ENCODE data around the gene SMIM33. TPM values are rescaled to one million over a fixed set of nuclear protein-coding genes. Genes with fewer than 3 reads are reported as not detected.

SMIM33 gene
- total and polyA plus RNA-seq, 8 donors = 0.13 to 0.87 (median 0.46) TPM; not detected in 5

DNA sequence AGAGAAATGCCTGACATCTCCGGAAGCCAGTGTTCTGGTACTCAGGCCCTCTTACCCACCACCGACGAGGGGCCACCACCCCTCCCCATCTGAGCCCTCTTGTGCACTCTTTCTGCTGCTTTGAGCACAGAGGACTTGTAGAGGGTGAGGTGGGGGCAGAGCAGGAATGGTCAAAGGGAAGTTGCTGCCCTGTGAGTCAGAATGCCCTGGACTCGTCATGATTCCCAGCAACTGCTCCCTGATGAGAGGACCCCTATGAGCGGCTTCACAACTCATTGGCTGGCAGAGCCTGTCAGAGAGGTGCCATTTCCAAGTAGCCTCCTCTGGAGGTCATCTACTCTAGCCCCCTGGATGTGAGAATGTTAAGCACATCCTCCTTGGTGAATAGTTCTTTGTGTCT lies 9.1 kb upstream of the SMIM33 start:
- intact Hi-C loops (cut with DNase I; ENCODE audit: low total_unique reads) = no loop called here
- 63 to 91% (median 81%) methylated on average over 4 to 5 of the region's 5 CpGs for WGBS, 5 donors
- H3K9me3 ChIP-seq = no peaks in the 10 kb centered on the region
- TF ChIP-seq POLR2AphosphoS5 (IDR thresholded peaks at IDR 0.05) (peak in 1 of 3 donors; percentile 3), POLR2A (IDR thresholded peaks at IDR 0.05) (no peak)
- H3K27me3 ChIP-seq = no peaks in the 10 kb centered on the region
- peak overlapping the region; percentile 25 to 79 (median 59) for H3K27ac ChIP-seq
- peaks cover 10 to 24% (median 15%) of the 10 kb centered on the region in 4 donors for H3K4me1 ChIP-seq
- DNase-seq = no peak
- peak overlapping the region in 2 of 4 donors; percentile 1 to 15 for H3K4me3 ChIP-seq
- H3K36me3 ChIP-seq = no peaks in the 10 kb centered on the region

DNA sequence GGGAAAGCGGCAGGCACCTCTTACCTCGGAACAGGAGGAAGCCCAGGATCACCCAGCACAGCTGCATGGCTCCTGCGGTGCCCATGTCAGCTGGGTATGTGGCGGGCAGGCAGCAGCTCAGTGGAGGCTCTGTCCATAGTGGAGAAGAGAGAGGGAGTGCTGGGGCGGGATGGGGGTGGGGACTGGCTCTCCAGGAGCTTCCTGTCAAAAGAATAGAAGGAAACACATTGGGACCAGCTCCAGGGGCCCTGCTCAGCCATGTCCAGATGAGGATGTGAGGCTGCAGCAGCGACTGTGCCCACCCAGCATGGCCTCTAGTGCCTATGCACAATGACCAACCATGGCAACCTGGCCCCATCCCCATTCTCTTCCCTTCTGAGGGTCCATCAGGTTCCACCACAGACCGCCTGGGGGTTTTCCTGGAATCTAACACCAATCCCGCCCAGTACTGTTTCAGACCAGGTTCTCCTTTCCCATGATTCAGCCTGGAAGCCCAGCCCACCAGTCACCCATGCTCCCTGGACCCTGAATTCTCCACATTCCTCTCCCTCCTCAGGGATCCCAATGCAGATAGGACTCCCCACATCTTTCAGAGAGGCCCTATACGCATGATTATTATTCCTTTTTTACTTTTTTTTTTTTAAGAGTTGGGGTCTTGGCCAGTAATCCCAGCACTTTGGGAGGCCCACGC lies 8.1 kb upstream of the SMIM33 start, which contains the start of gene ECSCR:
Gene ECSCR (minus strand): TSS at position 158 of the 691 bp plus-strand sequence. CDS start 73 bp downstream, at position 85.
- WGBS, 5 donors = 84 to 89% (median 87%) methylated on average over 10 of the region's 10 CpGs

DNA sequence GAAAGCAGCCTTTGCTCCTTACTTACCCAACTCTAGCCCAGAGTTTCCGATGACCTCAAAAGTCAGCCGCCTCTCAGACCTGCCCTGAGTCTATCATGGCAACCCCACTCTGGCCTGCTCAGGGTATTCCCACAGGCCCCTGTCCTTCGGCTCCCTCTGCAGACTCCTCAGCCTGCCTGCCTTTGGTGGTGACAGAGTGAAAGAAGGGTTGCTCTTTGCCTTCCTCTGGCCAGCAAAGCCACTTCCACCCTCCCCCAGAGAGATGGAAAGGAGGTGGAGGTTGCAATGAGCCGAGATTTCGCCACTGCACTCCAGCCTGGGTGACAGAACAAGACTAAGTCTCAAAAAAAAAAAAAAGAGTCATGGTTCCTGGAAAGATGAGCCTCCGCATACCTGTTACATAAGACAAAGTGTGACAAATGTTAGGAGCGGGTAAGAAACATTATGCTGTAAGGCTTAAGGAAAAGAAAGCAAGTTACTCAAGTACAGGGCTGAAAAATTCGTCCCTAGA lies 2.3 kb upstream of the SMIM33 start:
- Histone ChIP-seq H3K27ac (no peak overlapping the region), H3K4me1 (peaks cover 0 to 17% (median 7%) of the 10 kb centered on the region in 4 donors), H3K27me3 (no peaks in the 10 kb centered on the region), H3K36me3 (no peaks in the 10 kb centered on the region), H3K4me3 (no peak overlapping the region), H3K9me3 (no peaks in the 10 kb centered on the region)
- TF ChIP-seq, protein P1, sequence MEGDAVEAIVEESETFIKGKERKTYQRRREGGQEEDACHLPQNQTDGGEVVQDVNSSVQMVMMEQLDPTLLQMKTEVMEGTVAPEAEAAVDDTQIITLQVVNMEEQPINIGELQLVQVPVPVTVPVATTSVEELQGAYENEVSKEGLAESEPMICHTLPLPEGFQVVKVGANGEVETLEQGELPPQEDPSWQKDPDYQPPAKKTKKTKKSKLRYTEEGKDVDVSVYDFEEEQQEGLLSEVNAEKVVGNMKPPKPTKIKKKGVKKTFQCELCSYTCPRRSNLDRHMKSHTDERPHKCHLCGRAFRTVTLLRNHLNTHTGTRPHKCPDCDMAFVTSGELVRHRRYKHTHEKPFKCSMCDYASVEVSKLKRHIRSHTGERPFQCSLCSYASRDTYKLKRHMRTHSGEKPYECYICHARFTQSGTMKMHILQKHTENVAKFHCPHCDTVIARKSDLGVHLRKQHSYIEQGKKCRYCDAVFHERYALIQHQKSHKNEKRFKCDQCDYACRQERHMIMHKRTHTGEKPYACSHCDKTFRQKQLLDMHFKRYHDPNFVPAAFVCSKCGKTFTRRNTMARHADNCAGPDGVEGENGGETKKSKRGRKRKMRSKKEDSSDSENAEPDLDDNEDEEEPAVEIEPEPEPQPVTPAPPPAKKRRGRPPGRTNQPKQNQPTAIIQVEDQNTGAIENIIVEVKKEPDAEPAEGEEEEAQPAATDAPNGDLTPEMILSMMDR (IDR thresholded peaks at IDR 0.05) = no peak
- no peak for TF ChIP-seq POLR2A (IDR thresholded peaks at IDR 0.05)
- TF ChIP-seq EP300 (IDR thresholded peaks at IDR 0.05) = no peak
- TF ChIP-seq POLR2AphosphoS5 (IDR thresholded peaks at IDR 0.05) = no peak
- DNase-seq = no peak
- intact Hi-C loops (cut with DNase I; ENCODE audit: low total_unique reads) = no loop called here
- WGBS, 5 donors = 74 to 91% (median 77%) methylated on average over 8 of the region's 8 CpGs

More for the DNA sequence above, 8.1 kb upstream of the SMIM33 start, which contains the start of gene ECSCR:
- H3K36me3 ChIP-seq = no peaks in the 10 kb centered on the region
- TF ChIP-seq EP300 (IDR thresholded peaks at IDR 0.05) (no peak), POLR2A (IDR thresholded peaks at IDR 0.05) (no peak), POLR2AphosphoS5 (IDR thresholded peaks at IDR 0.05) (no peak)
- TF ChIP-seq, protein P1 (IDR thresholded peaks at IDR 0.05) = no peak
- H3K27me3 ChIP-seq = no peaks in the 10 kb centered on the region
- peak in 1 of 2 donors; percentile 60 for DNase-seq
- intact Hi-C loops (cut with DNase I; ENCODE audit: low total_unique reads) = no loop called here
- H3K9me3 ChIP-seq = no peaks in the 10 kb centered on the region
- H3K4me1 ChIP-seq = peaks cover 10 to 23% (median 15%) of the 10 kb centered on the region in 4 donors
- H3K4me3 ChIP-seq = peak within 1 kb of the TSS in 3 of 4 donors; percentile 1 to 15 (median 5)
- peak within 1 kb of the TSS; percentile 39 to 79 (median 62) for H3K27ac ChIP-seq

DNA sequence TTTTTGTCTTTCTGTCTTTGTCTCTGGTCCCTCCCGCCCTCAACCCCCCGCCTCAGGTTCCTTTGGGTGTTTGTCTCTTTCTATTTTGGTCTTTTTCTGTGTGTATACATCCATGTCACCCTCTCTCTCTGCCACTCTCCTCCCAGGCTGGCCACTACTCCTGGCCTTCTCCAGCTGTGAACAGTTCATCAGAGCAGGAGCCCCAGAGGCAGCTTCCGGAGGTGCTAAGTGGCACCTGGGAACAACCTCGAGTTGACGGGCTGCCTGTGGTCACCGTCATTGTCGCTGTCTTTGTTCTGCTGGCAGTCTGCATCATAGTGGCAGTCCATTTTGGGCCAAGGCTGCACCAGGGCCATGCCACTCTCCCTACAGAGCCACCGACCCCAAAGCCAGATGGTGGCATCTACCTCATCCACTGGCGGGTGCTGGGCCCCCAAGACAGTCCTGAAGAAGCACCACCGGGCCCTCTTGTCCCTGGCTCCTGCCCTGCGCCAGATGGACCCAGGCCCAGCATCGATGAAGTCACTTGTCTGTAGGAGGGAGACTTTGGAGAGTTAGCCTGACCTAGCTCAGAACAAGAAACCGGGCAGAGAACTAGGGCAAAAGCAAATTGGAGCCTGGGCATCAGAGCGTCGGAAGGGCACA lies 1.7 kb downstream of the SMIM33 start:
- no peak for DNase-seq
- WGBS, 5 donors = 83 to 92% (median 86%) methylated on average over 12 to 15 of the region's 15 CpGs
- H3K4me3 ChIP-seq = no peak overlapping the region
- H3K9me3 ChIP-seq = no peaks in the 10 kb centered on the region
- H3K27ac ChIP-seq = peak overlapping the region in 4 of 5 donors; percentile 19 to 62 (median 44)
- no peak for TF ChIP-seq POLR2A (IDR thresholded peaks at IDR 0.05)
- TF ChIP-seq POLR2AphosphoS5 (IDR thresholded peaks at IDR 0.05) = no peak
- TF ChIP-seq, protein P1 (IDR thresholded peaks at IDR 0.05) = no peak
- TF ChIP-seq EP300 (IDR thresholded peaks at IDR 0.05) = no peak
- peaks cover 0 to 47% (median 19%) of the 10 kb centered on the region in 4 donors for H3K4me1 ChIP-seq
- H3K27me3 ChIP-seq = no peaks in the 10 kb centered on the region
- H3K36me3 ChIP-seq = peaks cover 0 to 27% (median 21%) of the 10 kb centered on the region in 4 donors
- intact Hi-C loops (cut with DNase I; ENCODE audit: low total_unique reads) = no loop called here
